Liver (tissue), 9 donors: ENCODE data around the gene ANKRD6. TPM values are rescaled to one million over a fixed set of nuclear protein-coding genes. Genes with fewer than 3 reads are reported as not detected.

Experiments
- DNase-seq: peaks from one replicate; pipeline ENCODE4 v3.0.0-alpha.2; 2017; ENCODE audit warnings: low spot score
- H3K27ac ChIP-seq, 2 donors: one replicate each; pipeline ENCODE4 v1.7.0; 2013; ENCODE audit warnings: inconsistent platforms in 2 of 2, low read length in 2 of 2, control low read depth in 1 of 2, low read depth in 1 of 2, mild to moderate bottlenecking in 1 of 2
- H3K27me3 ChIP-seq, 4 donors: one replicate each; pipeline versions ENCODE4 v1.6.1 to v1.7.0; 2013; ENCODE audit warnings: low read length in 3 of 4, inconsistent platforms in 1 of 4, mild to moderate bottlenecking in 1 of 4, moderate library complexity in 1 of 4; ENCODE audit not compliant: control insufficient read depth in 4 of 4, insufficient read depth in 4 of 4
- H3K36me3 ChIP-seq, 4 donors: one replicate each; pipeline versions ENCODE4 v1.6.1 to v1.7.0; 2013; ENCODE audit warnings: low read length in 3 of 4, mild to moderate bottlenecking in 3 of 4, low read depth in 1 of 4, moderate library complexity in 1 of 4; ENCODE audit not compliant: control insufficient read depth in 4 of 4, insufficient read depth in 3 of 4
- H3K4me1 ChIP-seq, 4 donors: one replicate each; pipeline versions ENCODE4 v1.6.1 to v1.7.0; 2013; ENCODE audit warnings: low read length in 3 of 4, mild to moderate bottlenecking in 3 of 4, moderate library complexity in 1 of 4; ENCODE audit not compliant: control insufficient read depth in 4 of 4, insufficient read depth in 4 of 4
- H3K4me3 ChIP-seq, 3 donors: one replicate each; pipeline versions ENCODE4 v1.6.1 to v1.7.0; 2013; ENCODE audit warnings: low read length in 3 of 3, control low read depth in 1 of 3, low read depth in 1 of 3, mild to moderate bottlenecking in 1 of 3
- H3K9ac ChIP-seq, 2 donors: one replicate each; pipeline ENCODE4 v1.7.0; 2013; ENCODE audit warnings: low read length in 2 of 2, mild to moderate bottlenecking in 2 of 2, moderate library complexity in 2 of 2, control low read depth in 1 of 2, low read depth in 1 of 2
- H3K9me3 ChIP-seq, 4 donors: one replicate each; pipeline versions ENCODE4 v1.6.1 to v1.7.0; 2013; ENCODE audit warnings: low read length in 3 of 4; ENCODE audit not compliant: control insufficient read depth in 4 of 4
- ATF3 ChIP-seq: IDR thresholded peaks from 2 replicates; pipeline ENCODE4 v1.6.1; 2016; ENCODE audit warnings: antibody characterized with exemption
- EGR1 ChIP-seq, 2 donors: IDR thresholded peaks; 2 replicates each; pipeline ENCODE4 v1.6.1; 2016 to 2018; ENCODE audit warnings: antibody characterized with exemption in 2 of 2, low read depth in 2 of 2
- FOXA1 ChIP-seq: IDR thresholded peaks from 2 replicates; pipeline ENCODE4 v1.6.1; 2016; ENCODE audit warnings: antibody characterized with exemption
- FOXA2 ChIP-seq: IDR thresholded peaks from 2 replicates; pipeline ENCODE4 v1.6.1; 2016; ENCODE audit warnings: antibody characterized with exemption
- GABPA ChIP-seq, 2 donors: IDR thresholded peaks in 1 of 2; conservative IDR thresholded peaks in 1 of 2; 2 replicates each; pipeline ENCODE4 v1.6.1; 2016; ENCODE audit warnings: antibody characterized with exemption in 2 of 2, mild to moderate bottlenecking in 1 of 2, moderate library complexity in 1 of 2
- HNF4A ChIP-seq, 2 donors: conservative IDR thresholded peaks; 2 replicates each; pipeline ENCODE4 v1.6.1; 2016; ENCODE audit warnings: antibody characterized with exemption in 2 of 2, mild to moderate bottlenecking in 2 of 2
- HNF4G ChIP-seq: IDR thresholded peaks from 2 replicates; pipeline ENCODE4 v1.6.1; 2016; ENCODE audit warnings: antibody characterized with exemption
- JUND ChIP-seq, 2 donors: IDR thresholded peaks; 2 replicates each; pipeline ENCODE4 v1.6.1; 2016; ENCODE audit warnings: antibody characterized with exemption in 2 of 2
- MAX ChIP-seq: IDR thresholded peaks from 2 replicates; pipeline ENCODE4 v1.6.1; 2016; ENCODE audit warnings: antibody characterized with exemption
- NR2F2 ChIP-seq: IDR thresholded peaks from 2 replicates; pipeline ENCODE4 v1.6.1; 2016; ENCODE audit warnings: antibody characterized with exemption
- REST ChIP-seq: IDR thresholded peaks from 2 replicates; pipeline ENCODE4 v1.6.1; 2016; ENCODE audit warnings: antibody characterized with exemption, mild to moderate bottlenecking
- TAF1 ChIP-seq: conservative IDR thresholded peaks from 2 replicates; pipeline ENCODE4 v1.6.1; 2016; ENCODE audit warnings: antibody characterized with exemption, mild to moderate bottlenecking
- ZBTB33 ChIP-seq: IDR thresholded peaks from 2 replicates; pipeline ENCODE4 v1.6.1; 2016; ENCODE audit warnings: antibody characterized with exemption
- whole genome bisulfite sequencing: extraction: QIAGEN DNeasy Blood & Tissue Kit; methylation state at CpG from one replicate; pipeline ENCODE4 v1.1.7; 2013; 5-methylcytosine and 5-hydroxymethylcytosine counted together
- polyA plus RNA-seq, 2 donors: library from polyadenylated mRNA; stranded (reverse) in 1 of 2; unstranded in 1 of 2; fragments of 200-250 nt in 1 of 2; fragments of >200 nt in 1 of 2; fragmentation: Nextera tagmentation in 1 of 2; extraction: Ambion mirVana in 1 of 2; gene quantifications; one replicate each; pipeline versions ENCODE4 v1.2.1 to v1.2.3, GENCODE V29; 2013 to 2015
- total RNA-seq, 2 donors: library from RNA; depleted of rRNA; stranded (reverse); fragments of >200 nt; gene quantifications; one replicate each; pipeline ENCODE4 v1.2.3, GENCODE V29; 2014
- donor health status: healthy.
- donor health status: healthy.
- donor health status: healthy.
- donor health status: healthy.
- donor health status: healthy.

ANKRD6 gene
- total and polyA plus RNA-seq, 4 donors: 2.9 to 9.2 (median 3.8) TPM

- H3K9me3 ChIP-seq: no peaks in the 10 kb centered on the region
- 96% methylated on average over 10 of the region's 10 CpGs for WGBS
Measured at GRCh38 chr6:89566008-89566800, 133.3 kb downstream of the ANKRD6 start.

GRCh38 chr6:89566930-89567629 is 134.1 kb downstream of the ANKRD6 start:
- DNase-seq: no peak
- Histone ChIP-seq H3K9ac (no peak overlapping the region), H3K36me3 (no peaks in the 10 kb centered on the region), H3K27ac (no peak overlapping the region), H3K9me3 (no peaks in the 10 kb centered on the region), H3K27me3 (no peaks in the 10 kb centered on the region), H3K4me1 (peaks cover 6 to 38% (median 26%) of the 10 kb centered on the region in 4 donors), H3K4me3 (no peak overlapping the region)
- no peak for TF ChIP-seq ZBTB33
- no peak for TF ChIP-seq FOXA1
- no peak for TF ChIP-seq TAF1
- TF ChIP-seq GABPA (IDR thresholded peaks at IDR 0.05 in 1 of 2, conservative IDR thresholded peaks at IDR 0.05 in 1 of 2): no peak
- no peak for TF ChIP-seq MAX
- no peak for TF ChIP-seq HNF4A (conservative IDR thresholded peaks at IDR 0.05)
- TF ChIP-seq FOXA2: no peak
- no peak for TF ChIP-seq NR2F2
- TF ChIP-seq HNF4G: no peak
- no peak for TF ChIP-seq JUND (IDR thresholded peaks at IDR 0.05)
- TF ChIP-seq REST: no peak
- TF ChIP-seq ATF3: no peak
- no peak for TF ChIP-seq EGR1 (IDR thresholded peaks at IDR 0.05; ENCODE audit: low read depth in 2 of 2)
- WGBS: 94% methylated on average over 16 of the region's 16 CpGs

More at GRCh38 chr6:89566008-89566800, 133.3 kb downstream of the ANKRD6 start:
- Histone ChIP-seq H3K36me3 (no peaks in the 10 kb centered on the region), H3K27ac (no peak overlapping the region), H3K4me3 (no peak overlapping the region), H3K9ac (no peak overlapping the region), H3K27me3 (no peaks in the 10 kb centered on the region), H3K4me1 (peaks cover 6 to 38% (median 26%) of the 10 kb centered on the region in 4 donors)
- DNase-seq: no peak
- TF ChIP-seq FOXA2: no peak
- TF ChIP-seq HNF4G: no peak
- no peak for TF ChIP-seq NR2F2
